Ectodermal cell (in vitro differentiated cells): ENCODE measurements around the gene TMEM132D.

Experiments used
- H3K27ac ChIP-seq: 2 replicates; pipeline ENCODE4 v1.7.0; 2013; ENCODE audit warnings: mild to moderate bottlenecking, low read depth, low read length; ENCODE audit not compliant: insufficient read depth, poor library complexity, severe bottlenecking
- H3K27me3 ChIP-seq: 2 replicates; pipeline ENCODE4 v1.7.0; 2013; ENCODE audit warnings: mild to moderate bottlenecking, low read length; ENCODE audit not compliant: insufficient read depth, control insufficient read depth, poor library complexity, severe bottlenecking
- H3K36me3 ChIP-seq: one replicate; pipeline ENCODE4 v1.7.0; 2013; ENCODE audit warnings: low read length; ENCODE audit not compliant: control insufficient read depth, insufficient read depth
- H3K4me1 ChIP-seq: one replicate; pipeline ENCODE4 v1.7.0; 2013; ENCODE audit warnings: low read length; ENCODE audit not compliant: control insufficient read depth, insufficient read depth
- H3K4me3 ChIP-seq: 2 replicates; pipeline ENCODE4 v1.7.0; 2013; ENCODE audit warnings: low read depth, low read length, control low read depth; ENCODE audit not compliant: insufficient read depth
- H3K9me3 ChIP-seq: 2 replicates; pipeline ENCODE4 v1.7.0; 2013; ENCODE audit warnings: mild to moderate bottlenecking, low read length, moderate library complexity; ENCODE audit not compliant: control insufficient read depth
- WGBS, 2 experiments: methylation state at CpG; one replicate each; pipeline ENCODE4 v1.1.7; 2013; ENCODE audit warnings: missing lambda C conversion rate in 2 of 2; 5-methylcytosine and 5-hydroxymethylcytosine counted together

TMEM132D gene

DNA sequence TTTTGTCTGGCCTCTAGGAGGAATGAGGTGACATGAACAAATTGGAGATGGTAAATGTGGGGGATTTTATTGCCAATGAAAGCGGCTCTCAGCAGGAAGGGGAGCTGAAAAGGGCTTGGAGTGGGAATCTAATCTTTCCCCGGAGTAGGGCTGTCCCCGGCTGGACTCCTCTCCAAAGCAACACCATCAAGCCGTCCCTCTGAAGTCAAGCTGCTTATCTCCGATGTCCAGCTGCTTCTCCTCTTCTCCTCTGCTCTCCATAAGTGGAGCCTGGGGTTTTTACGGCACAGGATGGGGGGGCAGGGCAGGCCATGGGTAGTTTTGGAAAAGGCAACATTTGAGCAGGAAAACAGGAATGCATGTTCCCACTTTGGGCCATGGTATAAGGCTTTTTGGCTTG is 113.5 kb downstream of the TMEM132D start:
- 72 to 81% methylated on average over 6 of the region's 6 CpGs for WGBS, 2 experiments
- H3K9me3 ChIP-seq = no peaks in the 10 kb centered on the region
- H3K27me3 ChIP-seq = no peaks in the 10 kb centered on the region
- no peaks in the 10 kb centered on the region for H3K4me1 ChIP-seq
- no peak overlapping the region for H3K4me3 ChIP-seq
- no peaks in the 10 kb centered on the region for H3K36me3 ChIP-seq
- no peak overlapping the region for H3K27ac ChIP-seq

DNA sequence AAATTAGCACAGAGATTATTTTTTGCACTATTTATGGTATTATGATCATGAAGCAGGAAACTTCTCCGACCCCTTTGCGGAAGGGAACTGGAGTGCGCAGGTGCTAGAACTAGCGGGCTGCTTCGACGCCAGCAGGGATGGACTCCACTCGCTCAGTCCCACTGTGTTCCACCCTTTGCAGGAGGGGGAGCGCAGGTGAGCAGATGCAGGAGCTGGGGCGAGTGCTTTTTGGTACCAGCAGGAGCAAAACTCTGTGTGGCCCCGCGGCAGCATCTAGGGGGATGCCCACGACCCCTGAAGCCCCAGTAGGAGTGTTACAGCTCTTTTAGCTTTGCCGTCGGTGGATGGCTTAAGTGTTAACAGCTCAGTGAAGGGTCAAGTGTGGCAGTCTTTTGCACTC is 113.9 kb downstream of the TMEM132D start:
- no peak overlapping the region for H3K4me3 ChIP-seq
- no peaks in the 10 kb centered on the region for H3K9me3 ChIP-seq
- no peaks in the 10 kb centered on the region for H3K36me3 ChIP-seq
- H3K27me3 ChIP-seq = no peaks in the 10 kb centered on the region
- WGBS, 2 experiments = 94 to 95% methylated on average over 14 of the region's 14 CpGs
- H3K4me1 ChIP-seq = no peaks in the 10 kb centered on the region
- no peak overlapping the region for H3K27ac ChIP-seq

DNA sequence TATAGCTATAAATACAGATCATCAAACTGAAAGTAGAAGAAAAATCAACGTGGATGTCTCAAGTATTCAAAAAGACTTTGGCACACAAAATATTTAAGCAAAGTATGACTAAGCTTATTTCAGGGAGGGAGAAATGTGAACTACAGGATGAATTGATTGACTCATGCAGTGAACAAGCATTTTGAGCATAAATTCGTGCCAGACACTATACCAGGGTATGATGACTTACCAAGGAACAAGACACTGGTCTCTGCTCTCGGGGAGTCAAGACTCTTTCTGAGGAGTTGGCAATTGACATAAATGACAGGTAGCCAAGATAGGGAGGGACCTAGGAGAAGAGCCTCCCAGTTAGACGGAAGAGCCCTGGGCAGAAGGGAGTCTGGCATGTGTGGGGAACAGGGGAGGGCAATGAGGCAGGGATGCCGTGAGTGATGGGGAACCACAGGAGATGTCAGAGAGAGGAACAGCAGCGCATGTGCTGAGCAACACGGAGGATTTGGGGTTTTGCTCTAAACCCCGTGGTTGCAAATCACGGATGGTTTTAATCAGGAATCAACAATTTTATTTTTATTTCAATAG is 115.2 kb downstream of the TMEM132D start:
- H3K4me3 ChIP-seq = no peak overlapping the region
- no peak overlapping the region for H3K27ac ChIP-seq
- WGBS, 2 experiments = 83 to 94% methylated on average over 9 of the region's 9 CpGs
- no peaks in the 10 kb centered on the region for H3K9me3 ChIP-seq
- H3K27me3 ChIP-seq = no peaks in the 10 kb centered on the region
- H3K4me1 ChIP-seq = no peaks in the 10 kb centered on the region
- no peaks in the 10 kb centered on the region for H3K36me3 ChIP-seq

DNA sequence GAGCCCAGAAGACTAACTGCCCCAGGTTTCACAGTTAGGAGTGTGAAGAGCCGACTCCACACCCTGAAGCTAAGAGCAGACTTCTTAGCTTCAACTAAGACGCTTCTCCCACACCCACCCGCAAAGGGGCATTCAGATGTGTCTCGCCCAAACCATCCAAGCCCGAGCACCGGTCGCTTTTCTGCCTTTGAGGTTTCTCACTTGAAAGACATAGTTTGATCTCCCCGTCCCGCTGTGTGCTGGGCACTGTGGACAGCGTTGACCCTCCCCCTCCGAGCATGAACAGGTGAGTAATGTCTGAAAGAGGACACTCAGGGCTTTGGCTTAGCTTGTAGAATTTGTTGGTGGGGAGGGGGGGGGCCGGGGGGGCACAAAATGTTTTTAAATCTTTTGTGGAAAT is 123.8 kb downstream of the TMEM132D start:
- no peaks in the 10 kb centered on the region for H3K36me3 ChIP-seq
- H3K4me1 ChIP-seq = no peaks in the 10 kb centered on the region
- 89 to 90% methylated on average over 12 of the region's 12 CpGs for WGBS, 2 experiments
- no peak overlapping the region for H3K27ac ChIP-seq
- no peak overlapping the region for H3K4me3 ChIP-seq
- H3K27me3 ChIP-seq = no peaks in the 10 kb centered on the region
- no peaks in the 10 kb centered on the region for H3K9me3 ChIP-seq

DNA sequence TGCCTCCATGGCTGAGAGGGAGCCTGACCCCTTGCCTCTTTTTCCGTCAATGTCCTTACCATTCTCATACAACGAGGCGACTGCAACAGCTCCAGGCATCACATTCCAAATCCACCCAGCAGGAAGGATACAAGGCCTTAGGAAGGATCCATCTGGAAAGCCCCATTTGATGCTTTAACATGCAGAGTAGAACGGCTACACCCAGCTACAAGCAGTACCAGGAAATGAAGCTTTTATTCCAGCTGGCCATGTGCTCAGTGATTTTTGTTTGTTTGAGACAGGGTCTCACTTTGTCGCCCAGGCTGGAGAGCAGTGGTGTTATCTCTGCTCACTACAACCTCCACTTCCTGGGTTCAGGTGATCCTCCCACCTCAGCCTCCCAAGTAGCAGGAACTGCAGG is 124.8 kb downstream of the TMEM132D start:
- Histone ChIP-seq H3K27me3 (no peaks in the 10 kb centered on the region), H3K27ac (no peak overlapping the region), H3K4me1 (no peaks in the 10 kb centered on the region), H3K4me3 (no peak overlapping the region), H3K36me3 (no peaks in the 10 kb centered on the region), H3K9me3 (no peaks in the 10 kb centered on the region)
- WGBS, 2 experiments = 86% methylated on average over 5 of the region's 5 CpGs

DNA sequence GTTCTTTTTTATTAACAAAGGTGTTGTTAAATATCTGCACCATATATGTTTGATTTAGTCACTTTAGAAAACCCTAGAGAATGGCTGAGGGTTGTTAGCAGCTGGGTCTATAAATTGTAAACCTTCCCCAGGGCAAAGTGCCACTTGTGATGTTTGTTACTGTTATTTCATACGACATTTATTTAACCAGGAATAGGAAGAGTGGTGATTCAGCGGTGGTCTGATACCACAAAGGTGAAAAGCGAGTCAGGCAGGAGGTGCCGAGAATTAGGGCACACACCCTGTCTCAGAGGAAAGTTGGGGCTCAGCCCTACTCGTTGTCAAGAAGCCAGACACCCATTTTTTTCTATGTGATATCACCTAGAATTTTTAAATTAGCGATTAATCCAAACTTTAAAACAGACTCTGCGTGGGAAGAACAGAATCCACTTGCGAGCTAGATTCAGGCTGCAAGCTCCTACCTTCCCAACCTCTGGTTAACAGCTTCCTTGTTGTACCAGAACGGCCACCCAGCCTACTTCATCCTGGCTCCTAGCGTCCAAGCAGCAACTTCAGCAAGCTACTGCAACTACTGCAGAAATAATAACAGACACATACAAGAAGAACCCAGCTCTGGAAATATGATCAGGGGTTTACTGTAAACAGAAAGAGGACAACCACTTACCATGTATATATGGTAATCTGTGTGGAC is 126.7 kb downstream of the TMEM132D start:
- H3K4me3 ChIP-seq = no peak overlapping the region
- H3K36me3 ChIP-seq = no peaks in the 10 kb centered on the region
- peaks cover 7% of the 10 kb centered on the region for H3K4me1 ChIP-seq
- H3K27me3 ChIP-seq = no peaks in the 10 kb centered on the region
- H3K9me3 ChIP-seq = no peaks in the 10 kb centered on the region
- H3K27ac ChIP-seq = no peak overlapping the region
- WGBS, 2 experiments = 93 to 94% methylated on average over 10 of the region's 10 CpGs

DNA sequence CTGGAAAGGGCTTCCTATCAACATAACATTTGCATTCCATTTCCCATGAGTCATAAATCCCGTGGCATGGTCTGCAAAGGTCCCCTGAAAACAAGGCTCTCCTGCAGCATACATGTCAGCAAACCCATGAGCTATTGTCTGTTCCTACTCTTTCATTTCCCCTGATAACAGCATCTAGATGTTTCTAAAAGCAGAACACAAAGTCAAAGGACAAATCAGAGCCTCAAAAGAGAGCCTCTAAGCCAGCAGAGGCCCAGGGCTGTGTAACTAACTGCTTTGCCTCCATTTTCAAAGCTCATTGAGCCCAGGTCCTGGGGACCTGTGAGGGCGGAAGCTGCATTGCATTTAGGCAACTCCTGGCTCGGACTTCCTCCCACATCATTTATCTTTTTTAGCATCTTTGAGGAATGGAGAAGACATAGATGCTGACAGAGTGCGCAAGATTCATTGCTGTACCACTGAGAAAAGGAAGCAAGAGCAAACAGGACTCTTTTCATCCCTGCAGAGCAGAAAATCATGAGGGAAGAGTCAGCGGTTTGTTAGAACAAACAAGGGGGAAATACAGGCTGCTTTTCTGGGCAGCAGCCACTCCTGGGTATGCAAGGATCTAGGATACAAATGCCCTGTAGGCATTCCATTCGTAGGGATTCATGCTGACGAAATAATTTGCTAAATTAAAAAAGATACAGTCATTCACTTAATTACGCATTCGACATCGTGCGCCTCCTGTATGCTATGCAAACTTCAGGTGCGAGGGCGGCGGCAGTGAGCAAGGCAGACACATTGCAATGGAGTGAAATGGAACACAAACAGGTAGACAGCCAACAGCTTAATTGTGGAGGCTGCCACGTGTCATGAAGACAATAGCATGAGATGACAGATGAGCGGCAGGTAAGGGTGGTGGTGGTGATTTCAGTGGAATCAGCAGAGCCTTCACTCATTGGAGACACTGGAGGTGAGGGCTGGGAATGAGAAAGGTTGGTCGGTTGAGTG is 131.0 kb downstream of the TMEM132D start:
- WGBS, 2 experiments = 78 to 79% methylated on average over 17 of the region's 17 CpGs
- H3K4me3 ChIP-seq = no peak overlapping the region
- no peaks in the 10 kb centered on the region for H3K9me3 ChIP-seq
- no peaks in the 10 kb centered on the region for H3K27me3 ChIP-seq
- no peak overlapping the region for H3K27ac ChIP-seq
- peaks cover 7% of the 10 kb centered on the region for H3K4me1 ChIP-seq
- H3K36me3 ChIP-seq = no peaks in the 10 kb centered on the region

DNA sequence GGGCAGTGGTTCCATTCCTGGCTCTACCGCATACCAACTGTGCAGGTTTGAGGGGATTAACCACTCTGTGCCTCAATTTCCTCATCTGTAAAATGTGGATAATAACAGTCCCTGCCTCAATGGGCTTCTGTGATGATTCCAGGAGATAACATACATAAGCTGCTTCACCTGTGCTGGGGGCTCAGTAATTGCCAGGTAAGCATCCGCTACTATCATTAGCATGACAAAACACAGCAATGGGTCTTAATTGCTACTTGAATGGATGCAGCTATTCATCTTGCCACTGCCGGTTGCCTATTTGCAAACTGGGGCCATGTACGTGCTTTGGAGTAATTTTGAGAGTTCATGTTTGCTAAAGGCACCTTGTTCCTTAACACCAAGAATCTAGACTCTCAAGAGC is 132.6 kb downstream of the TMEM132D start:
- no peaks in the 10 kb centered on the region for H3K27me3 ChIP-seq
- H3K36me3 ChIP-seq = no peaks in the 10 kb centered on the region
- no peak overlapping the region for H3K27ac ChIP-seq
- H3K4me3 ChIP-seq = no peak overlapping the region
- no peaks in the 10 kb centered on the region for H3K9me3 ChIP-seq
- WGBS, 2 experiments = 46% methylated on average over 4 of the region's 4 CpGs
- peaks cover 7% of the 10 kb centered on the region for H3K4me1 ChIP-seq

DNA sequence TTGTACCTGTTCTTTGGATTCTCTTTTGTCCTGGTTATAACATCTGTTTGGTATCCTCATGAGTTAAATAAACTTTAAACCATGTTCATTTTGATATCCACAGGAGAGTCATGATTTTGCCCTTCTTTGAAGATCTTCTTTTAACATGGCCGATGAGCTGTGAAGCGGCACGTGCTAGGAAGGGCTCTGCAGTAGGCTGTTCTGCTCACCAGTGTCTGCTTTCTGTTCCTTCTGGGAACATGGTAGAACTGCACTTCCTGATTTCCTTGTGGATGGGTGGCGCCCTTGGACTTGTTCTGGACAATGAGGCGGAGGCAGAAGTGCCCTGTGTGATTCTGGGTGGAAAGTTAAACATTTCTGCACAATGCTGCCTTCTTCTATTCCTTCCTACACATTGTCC is 138.1 kb downstream of the TMEM132D start:
- H3K27ac ChIP-seq = no peak overlapping the region
- H3K4me3 ChIP-seq = no peak overlapping the region
- 78 to 92% methylated on average over 4 to 5 of the region's 5 CpGs for WGBS, 2 experiments
- H3K4me1 ChIP-seq = no peaks in the 10 kb centered on the region
- no peaks in the 10 kb centered on the region for H3K27me3 ChIP-seq
- no peaks in the 10 kb centered on the region for H3K36me3 ChIP-seq
- no peaks in the 10 kb centered on the region for H3K9me3 ChIP-seq

DNA sequence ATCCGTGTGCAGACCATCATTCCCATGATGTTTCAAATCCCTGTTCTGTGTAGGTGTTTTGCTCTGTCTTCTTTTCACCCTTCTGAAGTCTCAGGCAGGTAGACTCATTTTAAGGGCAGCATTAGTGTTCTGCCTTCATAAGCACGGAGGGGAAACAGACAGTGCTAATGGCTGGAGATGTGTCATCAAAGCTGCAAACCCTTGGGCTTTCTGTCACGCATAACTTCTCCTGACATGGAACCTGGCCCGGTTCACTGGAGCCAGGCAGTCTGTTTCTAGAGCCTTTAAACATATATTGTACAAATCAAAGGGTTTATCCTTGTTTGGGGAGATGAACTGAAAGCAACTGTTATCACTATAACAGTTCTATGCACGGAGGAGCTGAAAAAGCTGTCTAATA is 141.4 kb downstream of the TMEM132D start:
- 84 to 85% methylated on average over 5 of the region's 5 CpGs for WGBS, 2 experiments

More for the DNA sequence above, 141.4 kb downstream of the TMEM132D start:
- Histone ChIP-seq H3K27me3 (no peaks in the 10 kb centered on the region), H3K36me3 (no peaks in the 10 kb centered on the region), H3K9me3 (no peaks in the 10 kb centered on the region), H3K4me1 (no peaks in the 10 kb centered on the region), H3K4me3 (no peak overlapping the region), H3K27ac (no peak overlapping the region)
